ENCODE results near the gene ST7L.

DNA sequence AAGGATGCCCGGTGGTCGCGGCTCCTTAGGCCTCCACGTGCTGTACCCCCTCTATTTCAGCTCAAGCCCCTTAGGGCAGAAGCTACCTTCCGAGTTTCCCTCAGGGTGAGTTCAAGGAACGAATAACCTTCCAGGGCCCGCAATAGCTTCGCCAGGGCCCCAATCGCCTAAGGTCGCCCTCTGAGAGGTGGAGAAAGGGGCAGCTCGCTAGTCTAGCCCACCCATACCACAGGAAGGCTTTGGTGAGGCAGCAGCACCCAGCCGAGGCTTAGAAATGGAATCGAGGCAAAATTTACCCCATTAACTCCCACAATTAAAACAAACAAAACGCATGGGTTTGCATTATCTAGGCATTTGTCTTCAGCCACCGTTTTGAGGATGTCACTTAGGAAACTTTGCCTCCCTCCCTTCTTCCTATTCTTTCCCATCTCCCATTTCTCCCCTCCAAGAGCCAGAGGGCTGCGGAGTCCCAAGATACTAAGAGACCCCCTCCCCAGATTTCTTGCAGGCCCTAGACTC, 109.2 kb downstream of the ST7L start:
- TF ChIP-seq, protein P1, sequence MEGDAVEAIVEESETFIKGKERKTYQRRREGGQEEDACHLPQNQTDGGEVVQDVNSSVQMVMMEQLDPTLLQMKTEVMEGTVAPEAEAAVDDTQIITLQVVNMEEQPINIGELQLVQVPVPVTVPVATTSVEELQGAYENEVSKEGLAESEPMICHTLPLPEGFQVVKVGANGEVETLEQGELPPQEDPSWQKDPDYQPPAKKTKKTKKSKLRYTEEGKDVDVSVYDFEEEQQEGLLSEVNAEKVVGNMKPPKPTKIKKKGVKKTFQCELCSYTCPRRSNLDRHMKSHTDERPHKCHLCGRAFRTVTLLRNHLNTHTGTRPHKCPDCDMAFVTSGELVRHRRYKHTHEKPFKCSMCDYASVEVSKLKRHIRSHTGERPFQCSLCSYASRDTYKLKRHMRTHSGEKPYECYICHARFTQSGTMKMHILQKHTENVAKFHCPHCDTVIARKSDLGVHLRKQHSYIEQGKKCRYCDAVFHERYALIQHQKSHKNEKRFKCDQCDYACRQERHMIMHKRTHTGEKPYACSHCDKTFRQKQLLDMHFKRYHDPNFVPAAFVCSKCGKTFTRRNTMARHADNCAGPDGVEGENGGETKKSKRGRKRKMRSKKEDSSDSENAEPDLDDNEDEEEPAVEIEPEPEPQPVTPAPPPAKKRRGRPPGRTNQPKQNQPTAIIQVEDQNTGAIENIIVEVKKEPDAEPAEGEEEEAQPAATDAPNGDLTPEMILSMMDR (IDR thresholded peaks at IDR 0.05): no peak
- TF ChIP-seq POLR2A (IDR thresholded peaks at IDR 0.05): no peak

All from Peyer's patch (tissue), 4 donors.